Chondrocyte (in vitro differentiated cells): ENCODE data around the gene KIF25. TPM values are rescaled to one million over a fixed set of nuclear protein-coding genes. Genes with fewer than 3 reads are reported as not detected.

ENCODE experiments used
- DNase-seq: peaks from one replicate; pipeline ENCODE4 v3.0.0; 2021; ENCODE audit warnings: mixed read lengths, low spot score
- H3K27ac Mint-ChIP-seq: one replicate; pipeline ENCODE4 v1.8.0; 2021; ENCODE audit warnings: mild to moderate bottlenecking, moderate library complexity, mixed read lengths; ENCODE audit not compliant: unreplicated experiment
- H3K27me3 Mint-ChIP-seq: 2 replicates; pipeline ENCODE4 v1.8.0; 2021; ENCODE audit warnings: low read depth, mixed read lengths
- H3K36me3 Mint-ChIP-seq: 2 replicates; pipeline ENCODE4 v1.8.0; 2021; ENCODE audit warnings: low read depth, mixed read lengths
- H3K4me1 Mint-ChIP-seq: 2 replicates; pipeline ENCODE4 v1.8.0; 2021; ENCODE audit warnings: low read depth, mild to moderate bottlenecking, mixed read lengths
- H3K4me3 Mint-ChIP-seq: one replicate; pipeline ENCODE4 v1.8.0; 2021; ENCODE audit warnings: mild to moderate bottlenecking, moderate library complexity, mixed read lengths; ENCODE audit not compliant: unreplicated experiment
- H3K9me3 Mint-ChIP-seq: 2 replicates; pipeline ENCODE4 v1.8.0; 2021; ENCODE audit warnings: low read depth, mixed read lengths
- total RNA-seq: library from RNA; stranded (reverse); gene quantifications from 3 replicates; pipeline ENCODE4 v1.2.1, GENCODE V29; 2021
- TF ChIP-seq, protein P1 (sequence below): fragments of 200-600 bp; sonication (generic); IDR thresholded peaks from 2 replicates; pipeline ENCODE4 v1.5.0; 2021; ENCODE audit warnings: antibody characterized with exemption, mild to moderate bottlenecking, moderate library complexity

The KIF25 gene
- total RNA-seq, 1 donor from 2014 or later = not detected

DNA sequence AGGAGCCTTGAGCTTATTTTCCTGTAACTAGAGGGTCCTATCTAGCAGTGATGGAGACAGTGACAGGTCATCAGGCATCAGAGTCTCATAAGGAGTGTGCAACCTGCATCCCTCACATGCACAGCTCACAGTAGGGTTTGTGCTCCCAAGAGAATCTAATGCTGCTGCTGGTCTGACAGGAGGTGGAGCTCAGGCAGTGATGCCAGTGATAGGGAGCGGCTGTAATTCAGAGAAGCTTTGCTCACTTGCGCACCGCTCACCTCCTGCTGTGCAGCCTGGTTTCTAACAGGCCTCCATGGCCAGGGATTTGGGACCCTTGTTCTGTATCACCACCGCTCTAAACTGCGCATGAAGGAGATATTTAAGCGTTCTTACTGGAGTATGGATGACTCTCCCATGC is 5.3 kb downstream of the KIF25 start:
- Mint-ChIP-seq H3K27me3 (peaks cover 26% of the 10 kb centered on the region), H3K36me3 (no peaks in the 10 kb centered on the region), H3K4me1 (peaks cover 9% of the 10 kb centered on the region), H3K9me3 (no peaks in the 10 kb centered on the region), H3K27ac (no peak overlapping the region), H3K4me3 (no peak overlapping the region)
- DNase-seq = no peak
- TF ChIP-seq, protein P1, sequence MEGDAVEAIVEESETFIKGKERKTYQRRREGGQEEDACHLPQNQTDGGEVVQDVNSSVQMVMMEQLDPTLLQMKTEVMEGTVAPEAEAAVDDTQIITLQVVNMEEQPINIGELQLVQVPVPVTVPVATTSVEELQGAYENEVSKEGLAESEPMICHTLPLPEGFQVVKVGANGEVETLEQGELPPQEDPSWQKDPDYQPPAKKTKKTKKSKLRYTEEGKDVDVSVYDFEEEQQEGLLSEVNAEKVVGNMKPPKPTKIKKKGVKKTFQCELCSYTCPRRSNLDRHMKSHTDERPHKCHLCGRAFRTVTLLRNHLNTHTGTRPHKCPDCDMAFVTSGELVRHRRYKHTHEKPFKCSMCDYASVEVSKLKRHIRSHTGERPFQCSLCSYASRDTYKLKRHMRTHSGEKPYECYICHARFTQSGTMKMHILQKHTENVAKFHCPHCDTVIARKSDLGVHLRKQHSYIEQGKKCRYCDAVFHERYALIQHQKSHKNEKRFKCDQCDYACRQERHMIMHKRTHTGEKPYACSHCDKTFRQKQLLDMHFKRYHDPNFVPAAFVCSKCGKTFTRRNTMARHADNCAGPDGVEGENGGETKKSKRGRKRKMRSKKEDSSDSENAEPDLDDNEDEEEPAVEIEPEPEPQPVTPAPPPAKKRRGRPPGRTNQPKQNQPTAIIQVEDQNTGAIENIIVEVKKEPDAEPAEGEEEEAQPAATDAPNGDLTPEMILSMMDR = no peak

DNA sequence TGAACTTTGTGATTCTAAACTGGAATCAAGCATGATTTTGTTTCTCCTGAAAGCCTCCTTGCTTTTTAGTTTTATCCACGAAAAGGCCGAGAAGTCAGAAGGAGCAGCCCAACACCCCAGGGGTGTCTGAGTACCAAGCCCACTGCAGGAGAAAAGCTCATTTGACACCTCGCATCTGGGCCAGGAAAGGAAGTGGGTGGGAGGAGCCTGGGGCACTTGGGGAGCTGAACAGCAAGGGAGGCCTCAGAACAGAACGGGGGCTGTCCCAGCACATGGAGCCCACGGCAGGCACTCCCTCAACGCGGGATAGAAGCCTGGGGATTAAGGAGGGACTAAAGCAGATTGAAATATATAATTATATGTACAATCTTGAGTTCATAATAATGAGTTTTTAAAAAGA is 6.6 kb downstream of the KIF25 start:
- TF ChIP-seq, protein P1 = no peak
- Mint-ChIP-seq H3K4me1 (peaks cover 15% of the 10 kb centered on the region), H3K4me3 (no peak overlapping the region), H3K27me3 (peaks cover 19% of the 10 kb centered on the region), H3K36me3 (peaks cover 2% of the 10 kb centered on the region), H3K9me3 (peaks cover 10% of the 10 kb centered on the region), H3K27ac (no peak overlapping the region)
- DNase-seq = no peak

DNA sequence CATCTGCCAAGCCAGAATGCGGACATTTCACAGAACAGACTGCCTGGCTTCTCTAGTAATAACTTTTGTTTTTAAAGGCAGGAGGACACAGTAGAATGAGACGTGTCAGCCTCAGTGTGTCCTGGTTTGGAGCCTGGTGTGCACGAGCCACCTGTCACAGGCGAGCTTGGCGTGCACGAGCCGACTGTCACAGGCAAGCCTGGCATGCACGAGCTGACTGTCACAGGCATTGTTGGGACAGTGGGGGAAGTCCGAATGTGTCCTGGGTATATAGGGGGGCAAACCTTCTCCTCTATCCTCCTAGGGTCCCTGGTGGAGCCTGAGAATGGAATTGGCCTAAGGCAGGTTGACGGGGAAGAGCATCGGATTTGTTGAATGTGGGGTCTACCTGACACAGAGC is 7.5 kb downstream of the KIF25 start:
- Mint-ChIP-seq H3K27me3 (peaks cover 19% of the 10 kb centered on the region), H3K4me1 (peaks cover 15% of the 10 kb centered on the region), H3K36me3 (peaks cover 5% of the 10 kb centered on the region), H3K4me3 (no peak overlapping the region), H3K9me3 (peaks cover 18% of the 10 kb centered on the region), H3K27ac (no peak overlapping the region)
- TF ChIP-seq, protein P1 = no peak
- DNase-seq = no peak

DNA sequence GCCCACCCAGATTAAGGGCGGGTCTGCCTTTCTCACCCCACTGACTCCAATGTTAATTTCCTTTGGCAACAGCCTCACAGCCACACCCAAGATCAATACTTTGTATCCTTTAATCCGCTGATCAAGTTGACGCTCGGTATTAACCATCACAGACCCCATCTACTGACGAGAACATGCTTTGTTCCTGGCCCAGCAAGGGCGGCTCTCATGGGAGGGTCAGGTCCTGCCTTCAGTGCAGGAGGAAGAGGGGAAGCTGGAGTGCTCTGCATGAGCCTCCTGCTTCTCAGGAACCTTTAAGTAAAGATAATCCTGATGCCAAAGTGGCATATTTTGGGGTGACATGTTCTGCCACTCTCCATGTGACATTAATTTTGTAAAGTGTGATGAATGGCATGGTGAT is 8.3 kb downstream of the KIF25 start:
- H3K27me3 Mint-ChIP-seq = peaks cover 16% of the 10 kb centered on the region
- peaks cover 26% of the 10 kb centered on the region for H3K9me3 Mint-ChIP-seq
- H3K4me3 Mint-ChIP-seq = no peak overlapping the region
- H3K36me3 Mint-ChIP-seq = peaks cover 10% of the 10 kb centered on the region
- no peak overlapping the region for H3K27ac Mint-ChIP-seq
- no peak for DNase-seq
- peaks cover 15% of the 10 kb centered on the region for H3K4me1 Mint-ChIP-seq
- TF ChIP-seq, protein P1 = no peak

DNA sequence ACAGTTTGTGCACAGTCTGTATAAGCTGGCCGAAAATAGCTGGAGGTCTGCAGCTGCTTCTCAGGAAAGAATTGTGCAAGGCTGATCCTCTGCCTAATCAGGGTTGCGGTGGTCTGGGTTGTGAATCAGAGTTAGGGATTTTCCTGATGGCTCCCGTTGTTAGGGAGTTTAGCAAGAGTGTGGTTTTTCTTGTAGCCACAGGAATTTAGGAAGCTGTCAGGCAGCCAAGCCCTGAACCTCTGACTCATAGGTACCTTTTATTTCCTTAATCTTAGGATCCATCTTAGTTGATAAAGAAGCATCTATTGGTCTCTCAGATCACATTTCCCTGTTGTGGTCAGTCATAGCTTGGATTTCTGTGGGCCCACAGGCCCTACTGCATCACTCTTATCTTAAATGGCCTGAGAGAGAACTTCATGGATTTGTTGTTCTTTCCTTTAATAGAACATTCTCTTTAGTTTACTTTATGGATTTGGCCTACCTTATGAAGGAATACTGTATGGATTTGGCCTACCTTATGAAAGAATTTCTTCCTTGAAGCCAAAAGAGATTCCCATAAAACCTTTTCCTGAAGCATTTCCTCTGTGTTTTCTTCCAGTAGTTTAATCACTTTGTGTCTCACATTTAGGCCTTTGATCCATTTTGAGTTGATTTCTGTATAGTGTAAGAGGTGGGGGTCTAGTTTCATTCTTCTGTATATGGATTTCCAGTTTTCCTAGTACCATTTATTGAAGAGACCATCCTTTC is 10.3 kb downstream of the KIF25 start:
- Mint-ChIP-seq H3K4me3 (no peak overlapping the region), H3K27me3 (peaks cover 10% of the 10 kb centered on the region), H3K9me3 (peaks cover 40% of the 10 kb centered on the region), H3K27ac (peak overlapping the region; percentile 83), H3K36me3 (peaks cover 16% of the 10 kb centered on the region), H3K4me1 (peaks cover 15% of the 10 kb centered on the region)
- DNase-seq = no peak
- TF ChIP-seq, protein P1 = no peak
